GM12873 (cell line): ENCODE data around the gene GUK1.

Experiments
- TF ChIP-seq, protein P1 (sequence below): IDR thresholded peaks from 2 replicates; pipeline ENCODE4 v1.5.1; 2012; ENCODE audit warnings: low read depth, mild to moderate bottlenecking, moderate library complexity, low read length, control low read depth; ENCODE audit not compliant: insufficient read depth; ENCODE audit errors: missing control alignments

The GUK1 gene

DNA sequence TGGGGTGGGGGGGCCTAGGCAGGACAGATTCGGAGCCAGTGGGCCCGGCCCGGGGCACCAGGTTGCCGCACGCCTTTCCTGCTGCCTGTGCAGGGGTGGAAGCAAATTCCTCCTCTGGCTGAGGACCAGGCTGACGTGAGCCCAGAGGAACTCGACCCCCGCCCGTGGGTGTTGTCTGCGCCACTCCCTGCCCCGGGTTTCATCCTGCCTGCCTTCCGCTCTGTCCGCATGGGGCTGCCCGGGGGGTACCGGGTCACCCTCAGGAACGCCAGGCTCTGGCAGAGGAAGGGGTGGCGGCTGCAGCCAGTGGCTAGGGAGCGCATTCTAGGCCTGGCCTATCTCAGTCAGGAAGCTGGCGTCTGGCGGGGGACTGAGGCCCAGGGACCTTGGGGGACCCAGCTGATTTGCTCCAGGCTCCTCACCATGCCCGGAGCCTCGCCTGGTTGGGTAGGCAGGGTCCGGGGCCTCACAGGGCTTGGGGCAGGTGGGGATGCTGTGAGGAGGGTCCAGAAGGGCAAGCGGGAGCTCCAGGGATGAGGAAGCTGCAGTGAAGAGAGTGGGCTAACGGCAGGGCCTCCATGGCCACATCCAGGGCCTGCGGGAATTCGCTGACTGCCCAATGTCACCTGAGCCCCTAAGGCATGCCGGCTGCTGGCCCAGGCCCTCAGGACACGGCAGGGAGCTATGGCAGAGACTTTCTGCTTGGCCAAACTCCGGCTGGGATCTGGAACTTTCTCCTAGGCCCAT, 23.1 kb downstream of the GUK1 start:
- TF ChIP-seq, protein P1, sequence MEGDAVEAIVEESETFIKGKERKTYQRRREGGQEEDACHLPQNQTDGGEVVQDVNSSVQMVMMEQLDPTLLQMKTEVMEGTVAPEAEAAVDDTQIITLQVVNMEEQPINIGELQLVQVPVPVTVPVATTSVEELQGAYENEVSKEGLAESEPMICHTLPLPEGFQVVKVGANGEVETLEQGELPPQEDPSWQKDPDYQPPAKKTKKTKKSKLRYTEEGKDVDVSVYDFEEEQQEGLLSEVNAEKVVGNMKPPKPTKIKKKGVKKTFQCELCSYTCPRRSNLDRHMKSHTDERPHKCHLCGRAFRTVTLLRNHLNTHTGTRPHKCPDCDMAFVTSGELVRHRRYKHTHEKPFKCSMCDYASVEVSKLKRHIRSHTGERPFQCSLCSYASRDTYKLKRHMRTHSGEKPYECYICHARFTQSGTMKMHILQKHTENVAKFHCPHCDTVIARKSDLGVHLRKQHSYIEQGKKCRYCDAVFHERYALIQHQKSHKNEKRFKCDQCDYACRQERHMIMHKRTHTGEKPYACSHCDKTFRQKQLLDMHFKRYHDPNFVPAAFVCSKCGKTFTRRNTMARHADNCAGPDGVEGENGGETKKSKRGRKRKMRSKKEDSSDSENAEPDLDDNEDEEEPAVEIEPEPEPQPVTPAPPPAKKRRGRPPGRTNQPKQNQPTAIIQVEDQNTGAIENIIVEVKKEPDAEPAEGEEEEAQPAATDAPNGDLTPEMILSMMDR, result no peak

DNA sequence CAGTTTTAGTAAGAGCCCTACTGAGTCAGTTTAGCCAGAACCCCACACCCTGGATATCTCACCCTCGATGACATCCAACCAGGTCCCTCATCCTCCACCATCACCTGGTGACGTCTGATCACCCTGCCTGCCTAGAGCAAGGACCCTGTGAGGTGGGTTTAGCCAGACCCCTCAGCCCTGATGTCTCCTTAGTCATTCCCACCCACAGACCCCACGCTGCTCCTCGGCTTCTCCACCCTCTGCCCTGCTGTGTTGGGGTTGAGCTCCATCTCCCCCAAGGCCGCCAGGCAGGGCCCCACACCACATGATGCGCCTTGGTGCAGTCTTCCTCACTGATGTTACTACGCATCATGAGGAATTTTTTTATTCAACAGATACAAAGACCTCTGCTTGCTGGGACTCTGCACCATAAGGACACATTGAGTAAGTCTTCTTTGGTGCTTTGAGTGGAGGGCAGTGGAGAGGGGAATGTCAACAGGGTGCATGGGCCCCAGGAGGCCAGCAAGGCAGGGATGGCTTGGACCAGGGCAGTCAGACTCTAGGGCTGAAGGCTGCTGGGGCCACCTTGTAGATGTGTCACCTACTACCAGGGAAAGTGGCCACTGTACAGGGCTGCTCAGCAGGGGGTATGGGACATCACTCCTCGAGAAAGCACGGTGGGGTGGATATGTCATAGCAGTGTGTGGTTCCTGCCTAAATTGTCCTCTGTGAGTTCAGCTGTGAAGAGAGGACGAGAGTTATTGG, 23.9 kb downstream of the GUK1 start:
- TF ChIP-seq, protein P1, result no peak

DNA sequence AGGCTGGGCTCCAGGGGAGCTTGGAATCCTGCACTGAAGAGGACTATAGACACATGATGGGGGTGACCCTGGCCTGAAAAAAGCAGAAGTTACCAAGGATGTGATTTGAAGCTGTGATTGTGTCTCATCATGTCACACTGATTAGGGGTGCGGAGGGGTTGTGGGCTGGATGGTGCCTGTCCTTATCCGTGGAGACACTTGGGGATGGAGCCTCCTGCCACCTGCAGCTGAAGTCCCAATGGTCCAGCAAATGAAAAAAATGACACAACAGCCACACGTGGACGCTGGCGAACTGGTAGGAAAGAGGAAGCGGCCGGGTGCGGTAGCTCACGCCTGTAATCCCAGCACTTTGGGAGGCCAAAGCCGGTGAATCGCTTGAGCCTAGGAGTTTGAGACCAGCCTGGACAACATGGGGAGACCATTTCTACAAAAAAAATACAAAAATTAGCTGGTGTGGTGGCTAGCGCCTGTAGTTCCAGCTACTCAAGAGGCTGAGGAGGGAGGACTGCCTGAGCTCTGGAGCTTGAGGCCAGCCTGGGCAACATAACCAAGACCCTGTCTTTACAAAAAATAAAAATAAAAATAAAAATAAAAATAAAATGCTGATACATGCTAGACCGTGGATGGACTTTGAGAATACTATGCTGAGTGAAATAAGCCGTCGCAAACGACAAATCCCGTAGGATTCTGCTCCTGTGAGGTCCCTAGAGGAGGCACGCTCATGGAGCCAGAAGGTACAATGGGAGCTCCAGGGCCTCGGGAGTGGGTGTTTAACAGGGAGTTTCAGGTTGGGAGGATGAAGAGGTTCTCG, 24.7 kb downstream of the GUK1 start:
- TF ChIP-seq, protein P1, result no peak

- TF ChIP-seq, protein P1, result peak; percentile 92
Measured at GRCh38 chr1:228165372-228166169, 25.5 kb downstream of the GUK1 start, which contains the start of gene IBA57. Gene IBA57 (plus strand): TSS chr1:228165804. CDS start chr1:228165817, 13 bp downstream.

GRCh38 chr1:228166170-228166936, 26.3 kb downstream of the GUK1 start:
- TF ChIP-seq, protein P1, result peak; percentile 63

- TF ChIP-seq, protein P1, result no peak
Measured at GRCh38 chr1:228168563-228169270, 28.6 kb downstream of the GUK1 start.
